Colonic mucosa (tissue), 4 donors: ENCODE data around the gene OR52B6. TPM values are rescaled to one million over a fixed set of nuclear protein-coding genes. Genes with fewer than 3 reads are reported as not detected.

Experiments used
- DNase-seq: peaks from one replicate; pipeline ENCODE4 v3.0.0-alpha.2; 2020
- H3K27ac ChIP-seq: fragments of 200-600 bp; one replicate; pipeline ENCODE4 v1.8.0; 2021
- H3K27me3 ChIP-seq: fragments of 200-600 bp; one replicate; pipeline ENCODE4 v1.8.0; 2021
- H3K36me3 ChIP-seq: fragments of 200-600 bp; one replicate; pipeline ENCODE4 v1.8.0; 2021
- H3K4me1 ChIP-seq: fragments of 200-600 bp; one replicate; pipeline ENCODE4 v1.8.0; 2021; ENCODE audit warnings: mild to moderate bottlenecking
- H3K4me3 ChIP-seq: fragments of 200-600 bp; one replicate; pipeline ENCODE4 v1.8.0; 2021
- H3K9ac ChIP-seq, 2 donors: one replicate each; pipeline ENCODE4 v1.7.0; 2013; ENCODE audit warnings: control low read depth in 2 of 2, low read depth in 2 of 2, low read length in 2 of 2
- H3K9me3 ChIP-seq: fragments of 200-600 bp; one replicate; pipeline ENCODE4 v1.8.0; 2021
- intact Hi-C: fragments of 100-400 bp; cut with DNase I; formaldehyde crosslinking; loops from one replicate; pipeline ENCODE4 v1.14.1; 2022
- total RNA-seq, 2 donors: library from RNA; stranded (reverse); fragmentation: NEBNext Ultra II Directional in 1 of 2; extraction: Animal tissue kit (Norgen Biotek cat#: 25700) in 1 of 2; gene quantifications; one replicate each; pipeline ENCODE4 v1.2.1, GENCODE V29; 2021
- TF ChIP-seq, protein P1 (sequence below): fragments of 200-600 bp; IDR thresholded peaks from one replicate; pipeline ENCODE4 v1.8.0; 2022; ENCODE audit warnings: antibody characterized with exemption, mild to moderate bottlenecking
- donor health status: healthy.
- donor health status: DM: no; HTN: no; CAD: no.
- donor health status: DM: no; HTN: no; CAD: no.

The OR52B6 gene, protein sequence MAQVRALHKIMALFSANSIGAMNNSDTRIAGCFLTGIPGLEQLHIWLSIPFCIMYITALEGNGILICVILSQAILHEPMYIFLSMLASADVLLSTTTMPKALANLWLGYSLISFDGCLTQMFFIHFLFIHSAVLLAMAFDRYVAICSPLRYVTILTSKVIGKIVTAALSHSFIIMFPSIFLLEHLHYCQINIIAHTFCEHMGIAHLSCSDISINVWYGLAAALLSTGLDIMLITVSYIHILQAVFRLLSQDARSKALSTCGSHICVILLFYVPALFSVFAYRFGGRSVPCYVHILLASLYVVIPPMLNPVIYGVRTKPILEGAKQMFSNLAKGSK
- total RNA-seq = not detected

DNA sequence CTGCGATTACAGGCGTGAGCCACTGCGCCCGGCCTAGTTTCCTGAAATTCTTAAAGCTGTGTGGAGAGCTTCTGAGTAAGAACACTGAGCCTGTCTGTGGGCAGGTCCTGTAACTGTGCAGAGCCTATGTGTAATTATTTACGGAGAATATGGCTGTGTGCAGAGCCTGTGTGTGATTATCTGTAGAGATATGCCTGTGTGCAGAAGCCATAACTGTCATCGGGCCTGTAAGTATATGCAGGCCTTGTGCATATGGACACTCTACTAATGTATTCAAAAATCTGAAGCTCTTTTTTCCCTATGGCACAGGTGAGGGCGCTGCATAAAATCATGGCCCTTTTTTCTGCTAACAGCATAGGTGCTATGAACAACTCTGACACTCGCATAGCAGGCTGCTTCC is at the start of gene OR52B6:
Gene OR52B6 (plus strand): TSS at position 301 of the 400 bp plus-strand sequence. CDS start 0 bp downstream, at position 301.
- TF ChIP-seq, protein P1, sequence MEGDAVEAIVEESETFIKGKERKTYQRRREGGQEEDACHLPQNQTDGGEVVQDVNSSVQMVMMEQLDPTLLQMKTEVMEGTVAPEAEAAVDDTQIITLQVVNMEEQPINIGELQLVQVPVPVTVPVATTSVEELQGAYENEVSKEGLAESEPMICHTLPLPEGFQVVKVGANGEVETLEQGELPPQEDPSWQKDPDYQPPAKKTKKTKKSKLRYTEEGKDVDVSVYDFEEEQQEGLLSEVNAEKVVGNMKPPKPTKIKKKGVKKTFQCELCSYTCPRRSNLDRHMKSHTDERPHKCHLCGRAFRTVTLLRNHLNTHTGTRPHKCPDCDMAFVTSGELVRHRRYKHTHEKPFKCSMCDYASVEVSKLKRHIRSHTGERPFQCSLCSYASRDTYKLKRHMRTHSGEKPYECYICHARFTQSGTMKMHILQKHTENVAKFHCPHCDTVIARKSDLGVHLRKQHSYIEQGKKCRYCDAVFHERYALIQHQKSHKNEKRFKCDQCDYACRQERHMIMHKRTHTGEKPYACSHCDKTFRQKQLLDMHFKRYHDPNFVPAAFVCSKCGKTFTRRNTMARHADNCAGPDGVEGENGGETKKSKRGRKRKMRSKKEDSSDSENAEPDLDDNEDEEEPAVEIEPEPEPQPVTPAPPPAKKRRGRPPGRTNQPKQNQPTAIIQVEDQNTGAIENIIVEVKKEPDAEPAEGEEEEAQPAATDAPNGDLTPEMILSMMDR = no peak
- Histone ChIP-seq H3K9me3 (no peaks in the 10 kb centered on the region), H3K4me1 (no peaks in the 10 kb centered on the region), H3K36me3 (no peaks in the 10 kb centered on the region), H3K9ac (no peak within 1 kb of the TSS), H3K27ac (no peak within 1 kb of the TSS), H3K27me3 (no peaks in the 10 kb centered on the region), H3K4me3 (no peak within 1 kb of the TSS)
- intact Hi-C loops = no loop called here
- no peak for DNase-seq

DNA sequence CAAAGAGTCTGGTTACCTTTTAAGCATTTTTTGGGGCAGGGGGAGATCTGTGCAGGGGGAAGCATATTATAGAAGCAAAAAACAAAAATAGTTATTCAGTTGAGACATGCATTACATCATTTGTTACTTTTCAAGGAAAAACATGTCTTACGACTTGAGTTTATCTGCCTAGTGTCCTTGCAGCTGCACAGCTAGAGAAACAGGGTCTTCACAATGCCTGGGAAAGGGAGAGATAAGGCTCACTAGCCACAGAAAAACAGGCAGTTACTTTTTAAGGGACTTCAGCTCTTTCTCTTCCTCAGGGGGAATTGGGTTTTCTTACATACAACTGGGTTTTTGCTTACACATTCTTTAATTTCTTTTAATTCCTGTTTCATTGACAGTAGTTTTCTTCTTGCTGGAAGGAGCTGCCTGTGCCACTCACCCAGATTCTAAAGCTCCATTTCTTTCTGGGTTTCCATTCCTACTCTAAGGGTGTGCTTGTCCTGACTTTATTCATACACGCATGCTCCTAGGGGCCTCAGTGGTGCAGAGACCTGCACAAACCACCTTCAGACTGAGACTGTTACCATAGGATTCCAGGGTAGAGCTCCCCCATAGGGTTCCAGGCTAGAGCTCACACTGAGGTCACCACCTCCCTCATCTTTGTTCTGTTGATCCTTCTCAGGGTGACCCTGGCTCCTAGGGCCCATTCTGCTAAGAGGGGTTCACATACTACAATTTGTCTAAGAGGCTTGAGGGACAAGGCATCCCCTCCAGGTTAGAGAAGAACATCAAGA is 49.4 kb upstream of the OR52B6 start:
- Histone ChIP-seq H3K4me3 (no peak overlapping the region), H3K27ac (no peak overlapping the region), H3K36me3 (no peaks in the 10 kb centered on the region), H3K27me3 (no peaks in the 10 kb centered on the region), H3K9ac (no peak overlapping the region), H3K9me3 (no peaks in the 10 kb centered on the region), H3K4me1 (no peaks in the 10 kb centered on the region)
- intact Hi-C loops = no loop called here
- no peak for DNase-seq
- TF ChIP-seq, protein P1 = no peak

DNA sequence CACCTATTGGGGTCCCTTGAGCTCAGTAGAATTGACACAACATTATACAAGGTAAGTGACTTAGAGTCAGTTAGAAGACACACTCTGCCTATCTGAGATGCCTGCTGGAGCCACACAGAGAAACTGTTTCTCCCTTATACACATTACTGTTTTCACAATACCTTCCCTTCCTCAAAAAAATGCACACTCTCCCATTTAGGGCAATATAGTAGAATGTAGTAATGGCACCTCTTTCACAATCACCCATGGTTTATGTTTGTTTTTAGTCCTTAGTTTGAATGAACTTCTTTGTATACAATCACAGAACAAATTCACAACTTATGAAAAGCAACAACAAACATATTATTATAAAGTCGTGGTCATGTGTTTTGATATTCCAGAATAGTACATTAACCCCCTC is 46.6 kb upstream of the OR52B6 start:
- H3K9me3 ChIP-seq = no peaks in the 10 kb centered on the region
- H3K27ac ChIP-seq = no peak overlapping the region
- no peaks in the 10 kb centered on the region for H3K36me3 ChIP-seq
- DNase-seq = no peak
- no peaks in the 10 kb centered on the region for H3K27me3 ChIP-seq
- TF ChIP-seq, protein P1 = no peak
- no peak overlapping the region for H3K4me3 ChIP-seq
- intact Hi-C loops = no loop called here
- no peak overlapping the region for H3K9ac ChIP-seq
- no peaks in the 10 kb centered on the region for H3K4me1 ChIP-seq

DNA sequence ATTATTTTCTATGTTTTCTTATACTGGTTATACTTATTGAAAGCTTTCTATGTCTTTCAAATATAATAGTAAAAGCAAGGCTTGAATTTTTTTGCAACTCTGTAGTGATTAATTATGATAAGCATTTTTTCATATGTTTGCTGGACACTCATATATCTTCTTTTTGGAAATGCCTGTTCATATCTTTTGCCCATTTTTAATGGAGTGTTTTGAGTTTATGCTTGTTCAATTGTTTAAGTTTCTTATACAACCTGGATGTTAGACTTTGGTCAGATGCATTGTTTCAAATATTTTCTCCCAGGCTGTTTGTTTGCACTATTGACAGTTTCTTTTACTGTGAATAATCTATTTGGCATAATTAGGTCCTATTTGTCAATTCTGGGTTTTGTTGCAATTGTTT is 44.2 kb upstream of the OR52B6 start:
- H3K4me3 ChIP-seq = no peak overlapping the region
- DNase-seq = no peak
- no peaks in the 10 kb centered on the region for H3K27me3 ChIP-seq
- no peaks in the 10 kb centered on the region for H3K9me3 ChIP-seq
- TF ChIP-seq, protein P1 = no peak
- H3K9ac ChIP-seq = no peak overlapping the region
- H3K36me3 ChIP-seq = no peaks in the 10 kb centered on the region
- intact Hi-C loops = no loop called here
- no peaks in the 10 kb centered on the region for H3K4me1 ChIP-seq
- no peak overlapping the region for H3K27ac ChIP-seq

DNA sequence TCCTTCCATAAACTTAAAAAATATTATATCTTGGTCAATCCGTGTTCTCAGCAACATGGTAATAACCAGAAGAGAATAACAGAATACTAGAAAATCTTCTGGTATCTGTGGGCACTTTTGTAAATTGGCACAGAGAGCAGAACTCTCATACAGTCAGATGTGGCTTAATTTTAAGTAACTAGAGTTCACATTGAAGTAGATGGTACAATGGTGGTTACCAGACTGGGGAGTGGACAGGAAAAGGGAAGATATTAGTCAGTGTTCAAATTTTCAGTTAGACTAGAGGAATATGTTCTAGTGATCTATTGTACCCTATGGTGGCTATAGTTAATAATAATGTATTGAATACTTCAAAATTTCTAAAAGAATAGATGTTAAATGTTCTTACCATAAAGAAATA is 39.2 kb upstream of the OR52B6 start:
- Histone ChIP-seq H3K36me3 (no peaks in the 10 kb centered on the region), H3K27ac (no peak overlapping the region), H3K4me1 (no peaks in the 10 kb centered on the region), H3K27me3 (no peaks in the 10 kb centered on the region), H3K4me3 (no peak overlapping the region), H3K9me3 (no peaks in the 10 kb centered on the region), H3K9ac (no peak overlapping the region)
- DNase-seq = no peak
- intact Hi-C loops = no loop called here
- TF ChIP-seq, protein P1 = no peak
